COLO829 (cell line): Measurements from ENCODE around the gene TNFRSF25.

Experiments used
- DNase-seq: peaks from one replicate; pipeline ENCODE4 v3.0.0; 2012; ENCODE audit warnings: low spot score

Gene TNFRSF25

GRCh38 chr1:6487804-6488484 lies 22.0 kb upstream of the TNFRSF25 start:
- no peak for DNase-seq

GRCh38 chr1:6486433-6487011 lies 20.5 kb upstream of the TNFRSF25 start:
- DNase-seq = peak; percentile 81

- no peak for DNase-seq
Measured at GRCh38 chr1:6485168-6486101, 19.5 kb upstream of the TNFRSF25 start.

- no peak for DNase-seq
Measured at GRCh38 chr1:6484826-6485167, 18.8 kb upstream of the TNFRSF25 start.

GRCh38 chr1:6483761-6484117 lies 17.8 kb upstream of the TNFRSF25 start:
- DNase-seq = no peak

GRCh38 chr1:6483017-6483760 lies 17.2 kb upstream of the TNFRSF25 start:
- no peak for DNase-seq

GRCh38 chr1:6481820-6482219 lies 15.8 kb upstream of the TNFRSF25 start:
- no peak for DNase-seq

GRCh38 chr1:6477039-6477820 lies 11.3 kb upstream of the TNFRSF25 start:
- DNase-seq = no peak

GRCh38 chr1:6476483-6476882 lies 10.5 kb upstream of the TNFRSF25 start:
- DNase-seq = no peak

GRCh38 chr1:6475381-6476133 lies 9.6 kb upstream of the TNFRSF25 start:
- peak; percentile 42 for DNase-seq

- DNase-seq = no peak
Measured at GRCh38 chr1:6474815-6475282, 8.9 kb upstream of the TNFRSF25 start.

- DNase-seq = no peak
Measured at GRCh38 chr1:6473974-6474814, 8.2 kb upstream of the TNFRSF25 start.

- DNase-seq = no peak
Measured at GRCh38 chr1:6473156-6473555, 7.2 kb upstream of the TNFRSF25 start.

GRCh38 chr1:6472391-6472790 lies 6.4 kb upstream of the TNFRSF25 start:
- DNase-seq = no peak

GRCh38 chr1:6471970-6472368 lies 6.0 kb upstream of the TNFRSF25 start:
- DNase-seq = no peak

GRCh38 chr1:6471086-6471969 lies 5.4 kb upstream of the TNFRSF25 start:
- DNase-seq = no peak

- DNase-seq = no peak
Measured at GRCh38 chr1:6470132-6471085, 4.4 kb upstream of the TNFRSF25 start.
